ENCODE results near the gene HDAC2. TPM values are rescaled to one million over a fixed set of nuclear protein-coding genes. Genes with fewer than 3 reads are reported as not detected.

HDAC2 gene
- polyA plus RNA-seq, 6 donors from 2014 or later = 68.7 to 105 (median 92.3) TPM

- peaks cover 0 to 19% (median 3%) of the 10 kb centered on the region in 7 donors for H3K9me3 Mint-ChIP-seq
- DNase-seq (no peak), ATAC-seq (ENCODE audit: low read depth in 2 of 2) (no peak)
- peaks cover 0 to 22% (median 4%) of the 10 kb centered on the region in 3 donors for H3K27me3 Mint-ChIP-seq
- H3K4me3 Mint-ChIP-seq = no peak overlapping the region
- no peak overlapping the region for H3K27ac Mint-ChIP-seq
- no peaks in the 10 kb centered on the region for H3K36me3 Mint-ChIP-seq
- H3K4me1 Mint-ChIP-seq = no peaks in the 10 kb centered on the region
Observed at GRCh38 chr6:113888956-113889630, 81.9 kb downstream of the HDAC2 start.

DNA sequence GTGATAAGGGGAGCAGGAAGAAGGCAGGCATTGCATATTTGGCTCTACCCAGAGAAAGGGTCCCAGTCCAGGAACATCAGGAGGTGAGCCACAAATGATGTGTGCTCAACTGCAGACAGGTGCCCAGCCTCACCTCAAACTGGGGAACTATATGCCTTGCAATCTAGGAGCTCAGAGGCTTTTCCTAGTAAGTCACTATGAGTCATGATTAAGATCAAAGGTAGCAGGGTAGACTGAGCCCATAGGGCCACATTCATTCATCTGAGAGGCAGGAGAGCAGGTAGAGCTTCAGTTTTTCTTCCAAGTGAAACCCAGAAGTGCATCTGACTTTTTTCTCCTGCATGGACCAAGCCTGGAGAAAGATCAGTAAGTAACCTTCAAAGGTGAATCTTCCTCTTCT is 82.5 kb downstream of the HDAC2 start:
- no peak for ATAC-seq (ENCODE audit: low read depth in 2 of 2)
- Mint-ChIP-seq H3K9me3 (peaks cover 0 to 19% (median 3%) of the 10 kb centered on the region in 7 donors), H3K4me1 (no peaks in the 10 kb centered on the region), H3K27ac (no peak overlapping the region), H3K27me3 (peaks cover 0 to 16% (median 0%) of the 10 kb centered on the region in 3 donors), H3K4me3 (no peak overlapping the region), H3K36me3 (no peaks in the 10 kb centered on the region)
- DNase-seq = no peak

DNA sequence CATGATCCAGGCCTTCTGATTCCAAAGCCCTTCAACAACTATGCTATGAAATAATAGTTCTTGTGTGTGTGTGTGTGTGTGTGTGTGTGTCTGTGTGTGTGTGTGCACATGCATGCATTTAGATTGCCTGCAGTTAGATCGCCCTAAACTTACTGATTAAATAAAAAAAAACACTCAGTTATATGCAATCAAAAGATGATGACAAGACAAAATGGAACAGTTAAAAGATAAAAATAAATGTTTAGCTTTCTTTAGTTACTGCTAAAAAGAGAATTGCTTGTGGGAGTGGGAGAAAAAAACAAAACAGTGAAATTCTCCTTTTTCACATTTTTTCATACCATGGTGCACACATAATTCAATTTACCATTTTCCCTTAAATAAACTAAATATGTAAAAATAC is 84.4 kb downstream of the HDAC2 start:
- no peaks in the 10 kb centered on the region for H3K4me1 Mint-ChIP-seq
- ATAC-seq (ENCODE audit: low read depth in 2 of 2) = no peak
- H3K4me3 Mint-ChIP-seq = no peak overlapping the region
- H3K27me3 Mint-ChIP-seq = peaks cover 0 to 8% (median 0%) of the 10 kb centered on the region in 3 donors
- DNase-seq = no peak
- no peak overlapping the region for H3K27ac Mint-ChIP-seq
- H3K9me3 Mint-ChIP-seq = peaks cover 0 to 3% (median 0%) of the 10 kb centered on the region in 7 donors
- H3K36me3 Mint-ChIP-seq = no peaks in the 10 kb centered on the region

GRCh38 chr6:113884011-113884410 is 86.9 kb downstream of the HDAC2 start:
- H3K36me3 Mint-ChIP-seq = no peaks in the 10 kb centered on the region
- DNase-seq (no peak), ATAC-seq (ENCODE audit: low read depth in 2 of 2) (no peak)
- H3K27me3 Mint-ChIP-seq = peaks cover 0 to 10% (median 0%) of the 10 kb centered on the region in 3 donors
- H3K9me3 Mint-ChIP-seq = no peaks in the 10 kb centered on the region
- peak overlapping the region in 1 of 8 donors; percentile 10 for H3K4me3 Mint-ChIP-seq
- H3K4me1 Mint-ChIP-seq = no peaks in the 10 kb centered on the region
- no peak overlapping the region for H3K27ac Mint-ChIP-seq

Other genes with a start within 250 kb of the HDAC2 start
- gene MARCKS, start 113.8 kb downstream of the HDAC2 start, polyA plus RNA-seq (ENCODE audit: low read depth in 6 of 6) = 10 to 100 TPM in 1 of 6 donors, 1 to 10 TPM in 5; 4.8 to 11.9 (median 7.5) TPM